Measurements from ENCODE around the gene PDZD2.

GRCh38 chr5:31884896-31885295 is 246.0 kb downstream of the PDZD2 start:
- TF ChIP-seq ZNF274 (IDR thresholded peaks at IDR 0.05; ENCODE audit: low read depth, low read length) (no peak), SUZ12 (IDR thresholded peaks at IDR 0.05; ENCODE audit: extremely low read depth, insufficient read depth, insufficient read length) (no peak), YY1 (IDR thresholded peaks at IDR 0.05; ENCODE audit: insufficient read depth, insufficient read length) (no peak)

Measured in NT2/D1 (cell line).